OCI-LY1 (cell line): ENCODE measurements around the gene HMX1.

Experiments used
- H2AFZ ChIP-seq: fragments of 200-600 bp; sonication (generic), shearing (Covaris generic); 2 replicates; pipeline ENCODE4 v1.6.0; 2014; ENCODE audit warnings: antibody characterized with exemption, mild to moderate bottlenecking, low read length
- H3F3A ChIP-seq: fragments of 200-600 bp; sonication (generic), shearing (Covaris generic); 2 replicates; pipeline ENCODE4 v1.6.0; 2014; ENCODE audit warnings: mild to moderate bottlenecking, antibody characterized with exemption, low read length, moderate library complexity; ENCODE audit not compliant: insufficient read depth
- H3K27ac ChIP-seq: fragments of 200-600 bp; sonication (generic); 2 replicates; pipeline ENCODE4 v1.5.1; 2014; ENCODE audit warnings: low read length, mixed run types, mild to moderate bottlenecking, low read depth; ENCODE audit not compliant: poor library complexity, severe bottlenecking
- H3K27me3 ChIP-seq: fragments of 200-600 bp; sonication (generic); 2 replicates; pipeline ENCODE4 v1.6.0; 2014; ENCODE audit warnings: antibody characterized with exemption, mild to moderate bottlenecking, low read length, moderate library complexity; ENCODE audit not compliant: insufficient read depth
- H3K36me3 ChIP-seq: fragments of 200-600 bp; sonication (generic); 2 replicates; pipeline ENCODE4 v1.6.1; 2014; ENCODE audit warnings: mild to moderate bottlenecking, antibody characterized with exemption, low read length, moderate library complexity, mixed read lengths; ENCODE audit not compliant: insufficient read depth
- H3K4me1 ChIP-seq: fragments of 200-600 bp; sonication (generic); 2 replicates; pipeline ENCODE4 v1.5.1; 2014; ENCODE audit warnings: mild to moderate bottlenecking, low read length, moderate library complexity; ENCODE audit not compliant: insufficient read depth, severe bottlenecking
- H3K4me2 ChIP-seq: fragments of 200-600 bp; sonication (generic), shearing (Covaris generic); 2 replicates; pipeline ENCODE4 v1.6.1; 2014; ENCODE audit warnings: low read length
- H3K4me3 ChIP-seq: fragments of 200-600 bp; sonication (generic); 2 replicates; pipeline ENCODE4 v1.5.1; 2014; ENCODE audit warnings: low read length, low read depth, mild to moderate bottlenecking, mixed read lengths; ENCODE audit not compliant: poor library complexity, severe bottlenecking
- H3K79me2 ChIP-seq: fragments of 200-600 bp; shearing (Covaris generic); 2 replicates; pipeline ENCODE4 v1.6.1; 2016; ENCODE audit warnings: mixed run types, low read length, mixed read lengths; ENCODE audit not compliant: insufficient read depth
- H3K9ac ChIP-seq: fragments of 200-600 bp; sonication (generic), shearing (Covaris generic); 2 replicates; pipeline ENCODE4 v1.6.1; 2014; ENCODE audit warnings: mild to moderate bottlenecking, low read length, mixed read lengths
- H3K9me2 ChIP-seq: fragments of 200-600 bp; sonication (generic), shearing (Covaris generic); 2 replicates; pipeline ENCODE4 v1.6.1; 2014; ENCODE audit warnings: low read depth, mild to moderate bottlenecking, low read length, mixed read lengths
- H3K9me3 ChIP-seq: fragments of 200-600 bp; shearing (Covaris generic); 2 replicates; pipeline ENCODE4 v1.6.1; 2014; ENCODE audit warnings: low read length, mixed read lengths
- H4K20me1 ChIP-seq: fragments of 200-600 bp; sonication (generic), shearing (Covaris generic); 2 replicates; pipeline ENCODE4 v1.6.0; 2016; ENCODE audit warnings: mild to moderate bottlenecking, low read length; ENCODE audit not compliant: insufficient read depth
- CTCF ChIP-seq: fragments of 200-600 bp; sonication (generic), shearing (Covaris generic); IDR thresholded peaks from 2 replicates; pipeline ENCODE4 v1.5.1; 2017; ENCODE audit warnings: mild to moderate bottlenecking, antibody characterized with exemption, low read length, moderate library complexity, mixed read lengths
- EZH2 ChIP-seq: fragments of 200-600 bp; sonication (generic), shearing (Covaris generic); IDR thresholded peaks from 2 replicates; pipeline ENCODE4 v1.8.0; 2017; ENCODE audit warnings: borderline replicate concordance, mixed run types, mild to moderate bottlenecking, antibody characterized with exemption, low read length, moderate library complexity, mixed read lengths

The HMX1 gene

GRCh38 chr4:8910822-8911315 is 39.2 kb upstream of the HMX1 start:
- no peak overlapping the region for H3K4me2 ChIP-seq
- no peaks in the 10 kb centered on the region for H3K79me2 ChIP-seq
- H3K4me1 ChIP-seq: no peaks in the 10 kb centered on the region
- H3K4me3 ChIP-seq: no peak overlapping the region
- no peaks in the 10 kb centered on the region for H3K9me3 ChIP-seq
- no peaks in the 10 kb centered on the region for H4K20me1 ChIP-seq
- H3K27me3 ChIP-seq: no peaks in the 10 kb centered on the region
- H3K9me2 ChIP-seq: no peaks in the 10 kb centered on the region
- no peaks in the 10 kb centered on the region for H3F3A ChIP-seq
- no peak overlapping the region for H3K9ac ChIP-seq
- H3K27ac ChIP-seq: no peak overlapping the region
- TF ChIP-seq EZH2 (no peak), CTCF (no peak)
- no peak overlapping the region for H2AFZ ChIP-seq
- H3K36me3 ChIP-seq: no peaks in the 10 kb centered on the region

GRCh38 chr4:8910100-8910821 is 38.6 kb upstream of the HMX1 start:
- Histone ChIP-seq H3K9me2 (no peaks in the 10 kb centered on the region), H3K79me2 (no peaks in the 10 kb centered on the region), H3K4me1 (no peaks in the 10 kb centered on the region), H3K36me3 (no peaks in the 10 kb centered on the region), H3K9ac (no peak overlapping the region), H3K4me2 (no peak overlapping the region), H3F3A (no peaks in the 10 kb centered on the region), H3K27me3 (no peaks in the 10 kb centered on the region), H3K9me3 (no peaks in the 10 kb centered on the region), H2AFZ (no peak overlapping the region), H4K20me1 (no peaks in the 10 kb centered on the region), H3K27ac (no peak overlapping the region), H3K4me3 (no peak overlapping the region)
- TF ChIP-seq CTCF (no peak), EZH2 (no peak)

DNA sequence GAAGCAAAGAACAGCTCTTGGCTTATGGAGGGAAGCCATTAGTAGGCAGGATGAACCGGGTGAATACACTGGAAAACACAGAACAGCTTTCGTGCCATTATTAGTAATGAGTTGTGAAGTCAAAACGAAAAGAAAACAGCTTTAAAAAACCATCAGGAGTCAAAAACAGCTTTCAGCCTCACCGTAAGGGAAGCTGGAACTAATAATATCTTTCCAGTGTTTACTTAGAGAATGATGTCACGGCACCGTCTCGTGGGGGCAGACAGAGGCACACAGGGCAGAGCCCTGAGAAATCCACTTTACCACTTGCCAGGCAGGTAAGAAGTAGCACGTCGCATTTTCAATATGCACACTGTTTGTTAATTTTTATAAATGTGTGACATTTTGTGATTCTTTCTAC is 37.9 kb upstream of the HMX1 start:
- H3K27ac ChIP-seq: no peak overlapping the region
- no peaks in the 10 kb centered on the region for H3F3A ChIP-seq
- no peaks in the 10 kb centered on the region for H4K20me1 ChIP-seq
- no peaks in the 10 kb centered on the region for H3K36me3 ChIP-seq
- H3K9ac ChIP-seq: no peak overlapping the region
- no peak overlapping the region for H3K4me3 ChIP-seq
- H3K9me3 ChIP-seq: no peaks in the 10 kb centered on the region
- no peaks in the 10 kb centered on the region for H3K79me2 ChIP-seq
- H3K4me1 ChIP-seq: no peaks in the 10 kb centered on the region
- H2AFZ ChIP-seq: no peak overlapping the region
- H3K4me2 ChIP-seq: no peak overlapping the region
- no peak for TF ChIP-seq EZH2
- no peak for TF ChIP-seq CTCF
- no peaks in the 10 kb centered on the region for H3K27me3 ChIP-seq
- no peaks in the 10 kb centered on the region for H3K9me2 ChIP-seq
